Uterus (tissue), 2 donors: ENCODE data around the gene RSRC1.

Source experiments
- CTCF ChIP-seq, 4 experiments: fragments of 200-600 bp in 2 of 4; fragments of 450-650 bp in 2 of 4; sonication (generic) in 2 of 4; IDR thresholded peaks; one replicate each; pipeline ENCODE4 v1.5.1; 2016 to 2019; ENCODE audit warnings: antibody characterized with exemption in 4 of 4, mild to moderate bottlenecking in 2 of 4, moderate library complexity in 1 of 4
- POLR2A ChIP-seq, 2 donors: fragments of 450-650 bp; IDR thresholded peaks; one replicate each; pipeline ENCODE4 v1.6.1; 2016; ENCODE audit warnings: antibody characterized with exemption in 2 of 2, mild to moderate bottlenecking in 1 of 2, moderate library complexity in 1 of 2

GRCh38 chr3:158108445-158108985 is 1.4 kb upstream of the RSRC1 start:
- TF ChIP-seq CTCF (IDR thresholded peaks at IDR 0.05) (no peak), POLR2A (IDR thresholded peaks at IDR 0.05) (no peak)
